ENCODE data around the gene CDH23.

CDH23 gene

GRCh38 chr10:71471006-71471405 is 74.3 kb downstream of the CDH23 start:
- Histone ChIP-seq H3K36me3 (ENCODE audit: insufficient read depth, low read length) (no peaks in the 10 kb centered on the region), H3K9me3 (ENCODE audit: insufficient read depth, low read depth, low read length) (no peaks in the 10 kb centered on the region), H2AFZ (ENCODE audit: low read length) (no peak overlapping the region), H3F3A (ENCODE audit: low read depth) (no peaks in the 10 kb centered on the region), H3K4me1 (ENCODE audit: insufficient read depth, low read length, poor library complexity, severe bottlenecking) (peaks cover 9% of the 10 kb centered on the region), H3K27me3 (ENCODE audit: insufficient read depth, low read length, poor library complexity, severe bottlenecking) (no peaks in the 10 kb centered on the region), H3K9ac (ENCODE audit: low read depth, low read length, poor library complexity, severe bottlenecking) (no peak overlapping the region), H3K4me2 (ENCODE audit: low read depth, low read length, poor library complexity, severe bottlenecking) (no peak overlapping the region), H3K79me2 (ENCODE audit: insufficient read depth, low read length) (no peaks in the 10 kb centered on the region), H3K9me2 (replicated peaks; ENCODE audit: low read depth, low read length) (no peaks in the 10 kb centered on the region), H3K4me3 (ENCODE audit: low read length, poor library complexity, severe bottlenecking) (no peak overlapping the region), H4K20me1 (ENCODE audit: insufficient read depth, low read length, poor library complexity, severe bottlenecking) (no peaks in the 10 kb centered on the region)
- TF ChIP-seq EZH2phosphoT487 (IDR thresholded peaks at IDR 0.05; ENCODE audit: borderline replicate concordance) (no peak), CTCF (conservative IDR thresholded peaks at IDR 0.05; ENCODE audit: low read length) (no peak)

GRCh38 chr10:71471957-71472365 is 75.2 kb downstream of the CDH23 start:
- Histone ChIP-seq H3K27me3 (ENCODE audit: insufficient read depth, low read length, poor library complexity, severe bottlenecking) (no peaks in the 10 kb centered on the region), H3K4me2 (ENCODE audit: low read depth, low read length, poor library complexity, severe bottlenecking) (no peak overlapping the region), H3K4me3 (ENCODE audit: low read length, poor library complexity, severe bottlenecking) (no peak overlapping the region), H2AFZ (ENCODE audit: low read length) (no peak overlapping the region), H3K4me1 (ENCODE audit: insufficient read depth, low read length, poor library complexity, severe bottlenecking) (peaks cover 9% of the 10 kb centered on the region), H3K9ac (ENCODE audit: low read depth, low read length, poor library complexity, severe bottlenecking) (no peak overlapping the region), H3K36me3 (ENCODE audit: insufficient read depth, low read length) (no peaks in the 10 kb centered on the region), H3K9me2 (replicated peaks; ENCODE audit: low read depth, low read length) (no peaks in the 10 kb centered on the region), H3K79me2 (ENCODE audit: insufficient read depth, low read length) (no peaks in the 10 kb centered on the region), H3F3A (ENCODE audit: low read depth) (no peaks in the 10 kb centered on the region), H3K9me3 (ENCODE audit: insufficient read depth, low read depth, low read length) (no peaks in the 10 kb centered on the region), H4K20me1 (ENCODE audit: insufficient read depth, low read length, poor library complexity, severe bottlenecking) (no peaks in the 10 kb centered on the region)
- TF ChIP-seq CTCF (conservative IDR thresholded peaks at IDR 0.05; ENCODE audit: low read length) (no peak), EZH2phosphoT487 (IDR thresholded peaks at IDR 0.05; ENCODE audit: borderline replicate concordance) (no peak)

- Histone ChIP-seq H3K27me3 (ENCODE audit: insufficient read depth, low read length, poor library complexity, severe bottlenecking) (no peaks in the 10 kb centered on the region), H3K4me3 (ENCODE audit: low read length, poor library complexity, severe bottlenecking) (no peak overlapping the region), H2AFZ (ENCODE audit: low read length) (no peak overlapping the region), H3K4me1 (ENCODE audit: insufficient read depth, low read length, poor library complexity, severe bottlenecking) (peaks cover 9% of the 10 kb centered on the region), H3K9me3 (ENCODE audit: insufficient read depth, low read depth, low read length) (no peaks in the 10 kb centered on the region), H3K36me3 (ENCODE audit: insufficient read depth, low read length) (no peaks in the 10 kb centered on the region), H3K79me2 (ENCODE audit: insufficient read depth, low read length) (no peaks in the 10 kb centered on the region), H3F3A (ENCODE audit: low read depth) (no peaks in the 10 kb centered on the region), H4K20me1 (ENCODE audit: insufficient read depth, low read length, poor library complexity, severe bottlenecking) (no peaks in the 10 kb centered on the region), H3K9me2 (replicated peaks; ENCODE audit: low read depth, low read length) (no peaks in the 10 kb centered on the region), H3K9ac (ENCODE audit: low read depth, low read length, poor library complexity, severe bottlenecking) (no peak overlapping the region), H3K4me2 (ENCODE audit: low read depth, low read length, poor library complexity, severe bottlenecking) (no peak overlapping the region)
- TF ChIP-seq CTCF (conservative IDR thresholded peaks at IDR 0.05; ENCODE audit: low read length) = no peak
- no peak for TF ChIP-seq EZH2phosphoT487 (IDR thresholded peaks at IDR 0.05; ENCODE audit: borderline replicate concordance)
These were observed 75.7 kb downstream of the CDH23 start for GRCh38 chr10:71472466-71472865.

Data from Loucy (cell line).